Renal cortex interstitium (tissue), 11 donors: ENCODE results near the gene FREM3. TPM values are rescaled to one million over a fixed set of nuclear protein-coding genes. Genes with fewer than 3 reads are reported as not detected.

Experiments used
- DNase-seq, 11 donors: peaks; one replicate each; pipeline ENCODE4 v3.0.0-alpha.2; 2013; ENCODE audit warnings: low read depth in 9 of 11, low spot score in 4 of 11; ENCODE audit errors: extremely low read depth in 1 of 11
- polyA plus RNA-seq, 3 donors: library from polyadenylated mRNA; unstranded; fragments of 120-200 nt; gene quantifications; one replicate each; pipeline ENCODE4 v1.2.1, GENCODE V29; 2013; ENCODE audit not compliant: insufficient read length in 3 of 3

The FREM3 gene
- polyA plus RNA-seq, 3 donors, result 0.10 to 0.36 (median 0.17) TPM

DNA sequence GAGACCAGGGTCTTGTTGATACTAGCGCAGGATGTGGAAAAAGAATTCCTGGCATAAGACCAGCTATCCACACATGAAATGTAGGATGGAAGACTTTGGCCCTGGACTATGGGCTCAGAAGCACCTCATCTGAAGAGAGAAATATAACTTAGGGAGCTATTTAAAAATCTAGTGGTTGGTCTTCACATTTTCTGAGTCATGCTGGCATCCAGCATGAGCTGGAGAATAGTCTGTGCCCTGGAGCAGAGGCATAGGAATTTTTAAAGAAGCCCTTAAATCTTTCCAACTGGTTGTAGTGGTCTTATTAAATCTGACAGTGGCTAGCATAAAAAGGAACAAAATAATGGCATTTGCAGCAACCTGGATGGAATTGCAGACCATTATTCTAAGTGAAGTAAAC, 100.6 kb downstream of the FREM3 start:
- DNase-seq, result no peak

DNA sequence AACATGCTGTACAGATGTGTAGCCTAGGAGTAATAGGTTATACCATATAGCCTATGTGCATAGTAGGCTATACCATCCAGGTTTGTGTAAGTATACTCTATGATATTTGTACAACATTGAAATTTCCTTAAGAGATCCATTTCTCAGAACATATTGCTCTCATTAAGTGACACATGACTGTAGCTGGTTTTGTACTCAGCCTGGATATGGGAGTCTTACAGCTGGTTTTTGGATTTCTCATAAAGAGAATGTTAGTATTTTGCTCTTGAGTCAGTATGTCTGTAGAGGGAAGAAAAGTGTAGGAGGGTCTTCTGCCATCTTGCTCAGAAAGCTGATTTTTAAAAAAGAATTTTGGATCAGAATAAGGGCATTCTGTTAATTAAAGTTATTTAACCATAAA, 101.7 kb downstream of the FREM3 start:
- DNase-seq, result no peak

DNA sequence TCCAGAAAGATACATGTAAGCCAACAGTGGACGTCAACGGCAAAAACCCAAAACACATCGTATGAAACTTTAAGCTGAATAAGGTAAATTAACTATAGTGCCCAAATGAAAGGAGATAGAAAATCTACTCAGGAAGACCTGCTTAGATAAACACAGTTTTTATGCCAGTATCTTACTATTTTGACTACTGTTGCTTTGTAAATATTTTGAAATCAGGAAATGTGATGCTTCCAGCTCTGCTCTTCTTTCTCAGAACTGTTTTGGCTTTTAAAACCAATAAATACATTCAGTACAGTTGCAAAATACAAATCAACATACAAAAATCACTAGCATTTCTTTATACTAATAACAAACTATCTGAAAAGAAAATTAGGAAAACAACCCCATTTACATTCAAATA, 103.2 kb downstream of the FREM3 start:
- no peak for DNase-seq

DNA sequence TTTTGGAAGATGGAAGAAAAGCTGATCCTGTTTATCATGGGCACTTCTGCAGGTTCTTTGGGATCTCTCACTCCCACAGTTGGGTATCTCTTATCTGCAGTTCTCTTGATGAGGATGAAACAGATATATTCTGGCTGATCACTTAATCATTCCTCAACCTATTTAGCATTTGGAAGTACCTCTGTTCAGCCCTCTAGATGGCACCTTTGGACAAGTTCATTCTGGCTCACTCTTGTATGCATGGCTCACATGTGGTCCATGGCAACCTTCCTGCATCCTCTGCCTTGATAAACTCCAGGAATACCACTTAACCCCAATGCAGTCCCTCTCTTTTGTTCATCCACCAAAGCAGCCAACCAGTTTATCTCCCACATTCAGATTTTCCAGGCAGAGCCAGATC, 112.8 kb downstream of the FREM3 start:
- no peak for DNase-seq

DNA sequence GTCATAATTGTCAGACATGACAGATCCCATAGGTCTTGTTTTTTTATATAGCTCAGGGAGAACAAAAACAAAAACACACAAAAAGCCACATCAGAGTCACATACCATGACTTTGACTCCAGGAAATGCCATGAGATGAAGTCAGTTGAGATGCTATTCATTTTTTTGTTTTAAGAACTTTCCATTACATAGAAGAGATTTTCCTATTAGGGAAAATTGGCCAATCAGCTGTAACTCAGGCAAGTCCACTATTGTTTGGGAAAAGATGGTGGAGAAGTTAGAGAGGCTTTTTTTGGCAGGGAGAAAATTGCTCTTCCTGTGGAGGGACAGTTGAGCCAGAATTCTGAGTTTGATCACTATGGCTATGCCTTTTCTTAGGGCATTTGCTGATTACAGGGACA, 114.4 kb downstream of the FREM3 start:
- no peak for DNase-seq

DNA sequence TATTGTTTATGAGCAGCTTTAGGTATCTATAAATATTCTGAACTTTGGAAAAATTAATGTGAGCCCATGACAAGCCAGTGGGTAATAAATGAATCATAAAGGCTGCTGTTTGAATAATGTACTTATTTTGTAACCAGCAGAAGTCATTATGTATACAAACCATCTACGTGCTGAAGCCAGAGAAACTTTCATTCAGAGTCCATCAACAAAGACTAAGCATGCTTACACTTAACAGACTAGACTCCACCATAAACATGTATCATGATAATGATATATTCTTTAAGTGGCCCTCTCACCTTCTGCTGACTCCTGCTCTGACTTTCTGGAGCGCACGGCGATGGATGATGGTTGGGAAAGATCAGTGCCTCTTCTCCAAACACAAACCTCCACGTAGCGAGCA, 114.9 kb downstream of the FREM3 start:
- no peak for DNase-seq

DNA sequence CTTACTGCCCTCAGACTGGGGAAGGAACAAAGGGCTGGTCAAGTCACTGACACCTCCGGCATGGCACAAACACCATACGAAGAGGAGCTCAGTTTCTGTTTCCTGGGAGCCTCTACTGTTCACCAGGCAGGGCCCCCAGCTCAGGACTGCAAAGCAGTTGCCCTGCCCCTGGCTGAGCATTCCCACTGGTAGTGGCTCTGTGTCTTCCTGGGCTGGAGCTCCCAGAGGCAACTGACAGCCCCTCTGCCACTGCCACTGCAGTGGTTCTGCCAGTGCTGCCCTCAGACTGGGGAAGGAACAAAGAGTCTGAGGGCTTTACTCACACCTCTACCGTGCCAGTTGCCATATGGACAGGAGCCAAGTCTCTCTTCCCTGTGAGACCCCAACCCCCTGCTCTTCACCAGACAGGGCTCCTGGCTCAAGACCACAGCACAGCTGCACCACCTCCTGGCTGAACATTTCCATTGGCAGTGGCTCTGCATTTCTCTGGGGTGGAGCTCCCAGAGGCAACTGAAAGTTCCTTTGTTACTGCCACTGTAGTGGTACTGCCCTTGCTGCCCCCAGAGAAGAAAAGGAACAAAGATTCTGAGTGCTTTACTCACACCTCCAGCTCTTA, 119.0 kb downstream of the FREM3 start:
- no peak for DNase-seq

DNA sequence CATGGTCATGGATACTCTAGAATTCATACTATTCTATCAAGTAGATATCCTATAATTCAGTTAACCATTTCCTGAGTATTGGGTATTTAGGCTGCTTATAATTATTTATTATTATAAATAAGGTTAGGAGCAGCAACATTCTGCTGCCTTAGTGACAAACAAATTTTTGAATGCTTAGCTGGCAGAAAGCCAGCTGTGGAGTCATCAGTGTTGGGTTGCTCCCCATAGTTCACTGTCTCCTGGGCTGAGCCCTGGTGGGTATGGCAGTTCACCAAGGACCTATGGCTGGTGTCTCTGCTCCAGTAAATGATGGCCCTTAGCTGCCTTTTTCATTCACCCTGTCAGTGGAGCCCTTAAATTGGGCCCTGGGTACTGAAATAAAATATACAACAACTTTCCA, 125.1 kb downstream of the FREM3 start:
- DNase-seq, result no peak

DNA sequence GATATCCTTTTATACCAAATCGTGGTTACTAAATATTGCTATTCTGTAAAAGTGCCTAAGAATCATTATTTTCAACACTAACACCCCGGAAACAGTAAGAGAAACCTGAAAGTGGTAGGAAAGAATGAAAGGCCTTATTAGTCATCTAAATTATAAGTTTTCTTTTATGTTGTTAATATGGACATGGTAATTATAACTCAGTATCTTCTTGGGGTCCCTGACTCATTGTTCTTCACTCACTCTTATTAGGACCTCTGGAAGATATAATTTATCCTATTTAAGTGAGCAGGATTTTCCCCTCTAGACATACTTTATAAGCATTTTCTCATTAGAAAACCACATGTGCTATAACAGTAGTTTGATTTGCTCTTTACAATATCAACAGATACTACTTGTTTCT, 136.0 kb downstream of the FREM3 start:
- DNase-seq, result no peak

DNA sequence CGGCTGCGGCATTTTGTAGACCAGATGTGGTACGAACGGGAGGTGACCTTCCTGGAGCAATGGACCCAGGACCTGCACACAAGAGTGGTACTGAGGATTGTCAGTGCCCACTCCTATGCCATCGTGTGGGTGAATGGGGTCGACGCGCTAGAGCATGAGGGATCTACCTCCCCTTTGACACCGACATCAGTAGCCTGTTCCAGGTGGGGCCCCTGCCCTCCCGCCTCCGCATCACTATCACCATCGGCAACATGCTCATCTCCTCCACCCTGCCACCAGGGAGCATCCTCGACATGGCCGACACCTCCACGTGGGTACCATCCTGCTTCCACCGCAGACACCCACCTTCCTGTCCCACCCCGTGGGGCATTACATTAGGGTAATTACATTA, 140.7 kb downstream of the FREM3 start:
- peak in 1 of 11 donors; percentile 1 for DNase-seq

DNA sequence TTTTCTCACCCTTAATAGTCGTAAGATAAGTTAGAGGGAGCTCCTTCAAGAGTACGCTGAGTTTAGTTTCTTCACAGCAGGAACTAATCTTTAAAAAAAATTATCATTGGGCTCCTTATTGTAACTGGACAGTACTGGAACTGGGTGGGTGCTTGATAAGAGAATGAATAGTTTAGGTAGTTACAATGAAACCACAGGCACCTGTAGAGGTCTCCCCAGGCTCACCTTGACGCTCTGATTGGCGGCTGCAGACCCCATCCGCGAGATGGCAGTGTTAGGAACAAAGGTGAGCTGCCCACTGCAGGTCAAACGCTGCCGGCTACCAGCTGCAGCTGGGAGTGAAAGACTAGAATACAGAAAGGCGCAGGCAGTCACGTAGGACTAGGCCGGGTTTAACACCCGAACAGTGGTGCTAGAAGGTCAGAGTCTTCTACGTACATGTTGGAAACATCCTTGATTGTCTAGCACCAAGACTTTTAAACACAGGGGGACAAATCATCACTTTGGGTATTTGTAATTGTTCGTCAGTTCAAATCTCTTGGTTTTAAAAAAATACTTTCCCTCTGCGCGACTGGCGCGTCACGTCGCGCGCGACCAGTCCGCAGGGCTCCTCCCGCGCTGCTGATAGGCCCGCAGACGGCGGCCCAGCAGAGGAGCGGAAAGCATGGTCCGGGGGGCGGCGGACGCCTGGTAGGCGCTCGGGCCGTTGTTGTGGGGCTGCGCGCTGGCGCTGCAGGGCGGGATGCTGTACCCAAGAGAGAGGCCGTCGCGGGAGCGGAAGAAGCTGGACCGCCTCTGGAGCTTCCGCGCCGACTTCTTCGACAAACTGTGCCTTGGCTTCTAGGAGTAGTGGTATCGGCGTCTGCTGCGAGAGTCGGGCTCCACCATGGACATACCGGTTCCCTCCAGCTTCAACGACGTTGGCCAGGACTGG, 141.4 kb downstream of the FREM3 start:
- DNase-seq, result peak; percentile 55 to 83 (median 75)

DNA sequence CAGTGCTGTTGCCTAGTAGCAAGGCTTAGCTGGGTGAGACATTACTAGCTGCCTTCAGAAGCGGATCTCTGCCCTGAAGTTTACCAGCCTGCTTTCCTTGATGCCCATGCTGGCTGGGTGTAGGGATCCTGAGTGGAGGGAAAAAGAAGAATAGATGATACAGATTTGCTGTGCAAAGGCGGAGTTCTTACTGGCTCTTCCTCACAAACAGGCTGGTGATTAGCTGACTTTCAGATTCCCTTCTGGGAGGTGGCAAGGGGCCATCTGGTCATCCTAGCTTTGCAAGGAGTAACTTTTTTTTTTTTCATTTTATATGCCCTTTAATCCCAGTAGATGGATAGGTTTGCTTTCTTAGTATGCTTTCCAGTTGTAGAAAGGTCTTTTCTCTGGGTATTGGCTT, 142.2 kb downstream of the FREM3 start:
- no peak for DNase-seq

DNA sequence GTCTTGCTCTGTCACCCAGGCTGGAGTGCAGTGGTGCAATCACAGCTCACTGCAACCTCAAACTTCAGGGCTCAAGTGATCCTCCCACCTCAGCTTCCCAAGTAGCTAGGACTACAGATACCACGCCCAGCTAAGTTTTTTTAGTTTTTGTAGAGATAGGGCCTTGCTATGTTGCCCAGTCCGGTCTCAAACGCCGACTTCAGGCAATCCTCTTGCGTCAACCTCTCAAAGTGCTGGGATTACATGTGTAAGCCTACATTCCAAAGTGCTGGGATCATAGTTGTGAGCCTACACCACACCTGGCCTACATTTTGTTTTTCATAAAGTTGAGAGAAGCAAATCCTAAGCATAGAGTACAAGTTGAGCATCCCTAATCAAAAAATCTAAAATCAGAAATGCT, 144.8 kb downstream of the FREM3 start:
- DNase-seq, result no peak

DNA sequence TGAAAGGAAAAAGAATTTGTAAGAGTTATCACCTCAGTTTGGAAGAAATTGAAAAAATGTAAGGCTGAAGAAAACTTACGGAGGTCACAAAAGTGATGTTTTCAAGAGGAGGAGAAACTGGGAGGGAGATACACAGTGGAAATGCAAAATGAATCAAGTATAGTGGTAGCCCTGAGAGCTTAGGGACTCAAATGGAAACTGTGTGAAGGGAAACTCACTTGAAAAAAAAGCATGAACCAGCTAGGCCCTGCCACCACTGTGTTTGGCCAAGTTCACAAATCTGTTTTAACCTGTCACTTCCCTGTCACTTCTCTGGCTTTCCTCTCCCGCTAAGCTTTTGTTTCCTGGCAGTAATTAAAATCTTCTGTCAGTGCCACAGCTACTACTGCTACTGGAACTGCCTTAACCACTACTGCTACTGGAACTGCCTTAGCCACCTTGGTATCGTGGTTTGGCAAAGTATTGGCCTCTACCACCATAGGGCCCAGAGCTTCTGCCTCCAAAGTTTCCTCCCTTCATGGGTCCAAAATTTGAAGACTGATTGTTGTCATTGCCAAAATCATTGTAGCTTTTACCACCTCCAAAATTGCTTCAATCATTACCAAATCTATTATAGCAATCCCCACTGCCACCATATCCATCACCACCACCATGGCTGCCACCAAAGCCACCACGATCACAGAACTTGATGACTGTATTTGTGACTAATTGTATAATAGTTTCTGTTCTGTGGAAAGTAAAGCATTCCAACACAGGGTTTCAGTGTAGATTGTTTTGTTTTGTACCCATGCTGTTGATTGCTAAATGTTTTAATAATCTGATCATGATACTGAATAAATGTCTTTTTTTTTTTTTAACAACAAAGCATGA, 145.5 kb downstream of the FREM3 start:
- DNase-seq, result no peak

DNA sequence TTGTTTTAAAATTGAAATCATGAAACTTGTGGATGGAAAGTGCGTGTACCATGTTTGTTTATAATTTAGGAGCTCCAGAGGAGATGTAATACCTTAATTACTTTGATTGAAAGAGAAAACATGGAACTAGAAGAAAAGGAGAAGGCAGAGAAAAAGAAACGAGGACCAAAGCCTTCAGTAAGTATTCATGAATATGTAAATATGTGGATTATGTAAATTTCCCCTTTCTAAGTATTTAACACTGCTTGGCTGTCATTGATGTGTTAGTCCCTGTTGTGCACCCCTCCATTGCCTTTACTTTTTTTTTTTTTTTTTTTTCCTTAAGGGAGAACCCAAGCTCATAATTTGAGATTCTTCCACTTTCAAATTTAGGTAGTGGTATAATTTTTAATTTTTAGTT, 150.5 kb downstream of the FREM3 start:
- DNase-seq, result no peak

DNA sequence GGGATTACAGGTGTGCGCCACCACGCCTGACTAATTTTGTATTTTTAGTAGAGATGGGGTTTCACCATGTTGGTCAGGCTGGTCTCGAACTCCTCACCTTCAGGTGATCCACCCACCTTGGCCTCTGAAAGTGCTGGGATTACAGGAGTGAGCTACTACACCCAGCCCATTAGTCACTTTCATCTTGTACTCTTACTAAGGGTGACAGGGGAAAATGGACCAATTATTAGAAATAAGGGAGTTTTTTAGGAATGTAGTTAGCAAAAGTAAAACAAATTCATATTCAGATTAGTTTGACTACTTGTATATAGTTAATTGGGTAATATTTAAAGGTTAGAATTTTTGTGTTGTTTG, 160.8 kb downstream of the FREM3 start:
- DNase-seq, result no peak

DNA sequence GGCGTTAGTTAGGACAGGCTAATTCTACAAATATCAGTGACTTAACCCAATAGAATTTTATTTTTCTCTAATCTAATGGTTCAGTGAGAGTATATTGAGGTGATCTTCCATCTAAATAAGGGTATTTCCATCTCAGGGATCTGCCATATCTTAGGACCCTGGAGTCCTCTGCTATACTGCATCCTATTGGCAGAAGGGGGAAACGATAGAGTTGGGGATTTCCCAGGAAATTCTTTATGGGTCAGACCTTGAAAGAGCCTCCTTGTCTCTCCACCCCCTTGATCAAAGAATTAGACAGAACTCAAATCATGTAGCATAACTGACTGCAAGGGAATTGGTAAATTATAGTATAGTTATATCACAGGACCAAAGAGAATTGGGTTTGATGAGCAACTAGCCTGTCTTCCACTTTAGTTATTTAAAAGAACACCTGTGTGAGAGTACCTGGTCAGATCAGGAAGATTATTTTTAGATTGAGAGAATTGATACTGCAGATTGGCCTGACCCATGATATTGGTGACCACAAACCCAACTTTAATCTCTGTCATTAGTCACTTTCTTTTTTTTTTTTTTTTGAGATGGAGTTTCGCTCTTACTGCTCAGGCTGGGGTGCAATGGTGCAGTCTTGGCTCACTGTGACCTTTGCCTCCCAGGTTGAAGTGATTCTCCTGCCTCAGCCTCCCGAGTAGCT, 161.4 kb downstream of the FREM3 start:
- no peak for DNase-seq

DNA sequence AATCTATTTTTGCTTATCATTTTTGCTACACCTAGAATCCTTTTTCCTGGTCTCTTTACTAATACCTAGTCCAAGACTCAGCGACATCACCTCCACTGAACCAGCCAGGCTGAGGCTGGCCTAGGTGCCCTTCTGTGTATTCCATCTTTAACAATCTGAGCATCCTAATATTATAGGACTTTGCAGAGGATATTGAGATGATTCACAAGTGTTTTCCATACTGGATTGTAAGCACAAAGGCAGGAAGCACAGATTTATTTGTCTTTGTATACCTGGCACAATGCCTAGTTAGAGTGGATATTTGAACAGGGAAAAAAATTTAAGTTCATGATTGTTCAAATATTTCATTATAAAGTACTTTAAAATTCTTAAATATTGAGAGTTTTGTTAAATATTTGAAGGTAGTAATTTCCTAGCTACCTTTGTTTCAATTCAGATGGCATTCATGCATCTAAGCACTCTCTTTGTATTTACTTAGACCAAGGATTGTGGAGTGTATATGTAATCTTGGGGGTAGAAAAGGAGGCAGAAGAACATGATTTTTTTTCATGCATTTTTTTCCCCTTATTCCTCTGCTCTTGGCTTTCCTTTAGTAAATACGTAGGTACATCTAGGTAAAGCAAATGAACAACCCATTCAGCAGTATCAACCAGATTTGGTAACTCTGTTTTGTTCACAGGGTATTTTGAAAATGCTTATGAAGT, 168.5 kb downstream of the FREM3 start:
- DNase-seq, result no peak

DNA sequence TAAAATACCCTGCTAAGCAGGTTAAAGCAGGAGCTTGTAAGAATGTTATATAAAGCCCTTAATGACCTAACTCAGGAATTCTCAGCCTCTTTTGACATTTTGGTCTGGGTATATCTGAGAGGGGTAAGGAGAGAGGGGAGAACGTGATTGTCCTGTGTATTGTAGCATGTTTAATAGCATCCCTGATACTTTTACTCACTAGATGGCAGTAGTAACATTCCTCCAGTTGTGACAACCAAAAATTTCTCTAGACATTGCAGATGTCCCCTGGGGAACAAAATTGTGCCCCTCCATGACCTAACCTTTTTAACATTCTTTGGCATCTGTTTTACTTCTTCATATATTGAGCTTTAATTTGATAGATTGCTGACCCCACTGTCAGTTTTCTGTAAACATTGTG, 169.1 kb downstream of the FREM3 start:
- DNase-seq, result no peak
